GM21381 (cell line): ENCODE data around the gene CAPG.
A peak's percentile ranks its signal among the peaks of the same experiment; 100 is the strongest.

Experiments used
- ATAC-seq: cut with Tn5 transposase; IDR thresholded peaks from one replicate; pipeline ENCODE4 v1.9.1; 2021; ENCODE audit warnings: mild to moderate bottlenecking, moderate library complexity; ENCODE audit not compliant: unreplicated experiment

CAPG gene

DNA sequence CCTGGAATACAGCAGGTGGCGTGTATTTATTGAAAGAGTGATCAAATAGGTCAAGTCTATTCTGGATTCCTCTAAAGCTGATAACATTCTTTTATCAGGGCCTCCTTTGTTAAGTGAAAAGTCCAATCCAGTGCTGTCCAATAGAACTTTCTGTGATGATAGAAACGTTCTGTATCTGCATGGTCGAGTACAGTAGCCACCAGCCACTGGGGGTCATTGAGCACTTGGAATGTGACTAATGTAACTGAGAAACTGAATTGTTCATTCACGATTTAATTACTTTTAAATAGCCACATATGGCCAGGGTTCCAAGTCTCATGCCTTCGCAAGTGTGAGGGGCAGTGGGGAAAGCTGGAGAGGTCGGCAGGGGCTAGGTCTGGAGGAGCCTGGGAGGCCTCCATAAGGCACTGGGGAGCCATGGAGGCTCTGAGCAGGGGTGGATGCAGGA, 28.9 kb upstream of the CAPG start:
- ATAC-seq: no peak

DNA sequence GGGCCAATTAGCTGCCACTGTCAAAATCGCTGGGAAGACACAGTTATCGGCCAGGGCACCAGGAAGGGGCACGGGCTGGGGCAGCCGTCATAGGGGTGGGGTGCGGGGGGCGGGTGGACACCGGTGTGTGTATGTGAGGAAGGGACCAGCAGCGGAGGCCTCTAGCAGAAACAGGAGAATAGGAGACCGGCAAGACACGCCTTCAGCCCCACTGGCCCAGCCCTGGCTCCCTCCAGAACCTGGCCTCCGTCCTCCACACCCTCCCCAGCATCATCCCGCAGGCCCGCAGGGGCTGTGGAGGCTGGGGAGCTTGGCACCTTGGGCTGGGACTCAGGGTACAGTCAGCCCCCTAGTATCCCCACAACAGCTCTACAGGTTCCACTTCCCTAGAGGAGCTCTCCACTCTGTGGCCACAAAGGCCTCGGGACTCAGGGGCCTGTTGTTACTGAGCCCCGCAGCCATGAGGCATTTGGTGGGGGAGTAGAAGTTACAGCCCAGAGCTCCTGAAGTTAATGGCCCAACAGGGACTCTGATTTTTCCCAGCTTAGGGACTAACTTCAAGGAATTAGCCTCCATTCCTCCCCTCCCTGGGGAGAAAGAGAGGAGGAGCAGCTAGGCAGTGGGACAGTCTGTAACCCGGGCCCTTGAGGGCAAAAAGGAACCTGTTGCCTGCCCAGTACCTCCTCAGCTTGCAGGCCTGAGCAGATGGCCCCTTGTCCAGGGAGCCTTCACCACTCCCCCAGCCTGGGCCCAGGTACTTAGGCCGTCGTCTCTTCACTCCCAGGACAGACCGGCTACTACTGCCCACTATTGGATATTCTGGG, 28.2 kb upstream of the CAPG start:
- no peak for ATAC-seq

DNA sequence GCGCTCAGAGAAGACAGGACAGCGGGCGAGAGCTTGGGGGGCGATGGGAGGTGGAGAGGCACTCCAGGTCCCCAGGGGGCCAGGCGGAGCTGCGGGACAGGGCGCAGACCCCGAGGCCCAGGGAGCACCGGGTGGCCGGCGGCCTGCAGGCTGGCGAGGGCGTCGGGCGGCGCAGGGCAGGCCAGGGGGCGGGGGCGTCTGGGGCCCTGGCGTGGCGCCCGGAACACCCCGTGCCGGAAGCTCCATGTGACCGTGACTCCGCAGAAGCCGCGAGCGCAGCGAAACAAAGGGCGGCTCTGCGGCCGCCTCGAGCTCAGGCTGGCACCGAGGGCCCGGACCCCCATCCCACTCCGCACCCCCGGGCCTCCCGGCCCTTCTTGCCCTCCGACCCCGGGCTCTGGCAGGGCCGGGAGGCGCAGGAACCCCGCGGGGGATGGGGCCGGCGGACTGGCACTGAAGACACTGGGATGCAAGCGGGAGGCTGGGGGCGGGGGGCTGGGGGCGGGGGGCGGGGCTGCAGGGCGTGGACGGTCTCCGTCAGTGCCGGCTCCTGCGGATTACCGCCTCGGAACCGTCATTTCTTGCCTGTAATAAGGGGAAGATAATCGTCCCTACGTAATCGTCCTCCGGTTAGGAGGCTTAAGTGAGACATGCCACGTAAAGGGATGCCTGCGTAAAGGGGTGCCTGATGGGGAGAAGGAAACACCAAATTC, 27.5 kb upstream of the CAPG start:
- ATAC-seq: peak; percentile 82

DNA sequence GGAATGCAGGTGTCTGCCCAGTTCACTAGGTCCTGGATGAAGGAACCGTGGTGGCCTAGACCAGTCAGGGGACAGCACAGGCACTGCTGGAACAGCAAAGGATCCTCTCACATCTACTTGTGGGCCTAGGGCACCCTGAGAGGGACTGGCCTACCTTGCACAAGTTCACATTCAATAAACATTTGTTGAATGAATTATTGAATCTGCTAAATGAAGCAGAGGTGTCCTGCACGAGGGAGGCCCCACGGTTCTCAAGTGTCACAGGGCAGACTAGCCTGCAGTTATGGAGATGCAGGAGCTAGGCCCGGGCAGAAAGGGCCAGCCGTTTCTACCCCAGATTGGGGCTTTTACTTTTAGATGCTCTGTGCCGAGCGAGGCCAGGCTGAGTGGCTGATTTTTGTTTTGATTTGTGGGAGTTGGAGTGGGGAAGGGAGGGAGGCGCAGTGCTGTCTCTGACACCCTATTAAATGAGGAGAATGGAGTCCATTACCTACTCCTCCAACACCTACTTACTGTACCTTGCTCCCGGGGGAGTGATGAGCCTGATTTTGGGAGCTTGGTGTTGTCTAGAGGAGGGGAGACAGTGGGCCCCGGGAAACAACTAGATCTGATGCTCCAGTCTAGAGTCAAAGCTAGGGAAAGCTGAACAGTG, 26.8 kb upstream of the CAPG start:
- ATAC-seq: no peak

DNA sequence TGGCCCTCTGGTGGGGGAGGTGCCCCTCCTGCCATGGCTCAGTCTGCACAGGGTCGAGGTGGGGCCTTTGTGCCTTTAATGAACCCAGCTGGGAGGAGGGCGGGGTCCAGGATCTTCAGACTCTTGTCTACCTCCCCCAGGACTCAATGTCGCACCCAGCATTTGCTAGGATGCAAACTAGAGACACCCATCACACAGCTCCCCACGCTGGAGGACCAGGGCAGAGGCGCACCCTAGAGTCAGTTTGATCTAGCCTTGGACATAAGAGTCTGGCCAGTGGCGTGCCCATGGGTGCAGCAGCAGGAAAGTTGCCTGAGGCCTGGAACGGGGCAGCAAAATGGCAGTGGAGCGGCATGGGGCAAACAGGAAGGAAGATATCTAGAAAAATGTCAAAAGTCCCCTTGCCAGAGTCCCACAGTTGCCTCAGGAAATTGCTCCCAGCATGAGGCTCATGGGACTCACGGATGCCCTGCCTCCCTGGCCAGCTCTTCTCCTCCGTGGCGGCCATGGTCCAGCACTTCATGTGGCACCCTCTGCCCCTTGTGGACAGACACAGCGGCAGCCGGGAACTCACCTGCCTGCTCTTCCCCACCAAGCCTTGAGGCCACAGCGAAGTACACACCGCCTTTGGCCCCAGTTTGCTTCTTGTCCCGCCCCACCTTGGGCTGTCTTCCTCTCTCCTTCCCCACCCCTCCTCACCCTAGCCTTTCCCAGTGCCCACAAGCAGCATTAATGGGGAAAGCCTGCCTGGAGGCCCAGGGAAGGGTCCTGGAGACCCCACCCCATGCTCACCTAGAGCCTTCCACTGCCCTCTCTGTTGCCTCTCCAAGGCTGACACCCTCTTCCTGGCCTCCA, 26.0 kb upstream of the CAPG start:
- no peak for ATAC-seq

DNA sequence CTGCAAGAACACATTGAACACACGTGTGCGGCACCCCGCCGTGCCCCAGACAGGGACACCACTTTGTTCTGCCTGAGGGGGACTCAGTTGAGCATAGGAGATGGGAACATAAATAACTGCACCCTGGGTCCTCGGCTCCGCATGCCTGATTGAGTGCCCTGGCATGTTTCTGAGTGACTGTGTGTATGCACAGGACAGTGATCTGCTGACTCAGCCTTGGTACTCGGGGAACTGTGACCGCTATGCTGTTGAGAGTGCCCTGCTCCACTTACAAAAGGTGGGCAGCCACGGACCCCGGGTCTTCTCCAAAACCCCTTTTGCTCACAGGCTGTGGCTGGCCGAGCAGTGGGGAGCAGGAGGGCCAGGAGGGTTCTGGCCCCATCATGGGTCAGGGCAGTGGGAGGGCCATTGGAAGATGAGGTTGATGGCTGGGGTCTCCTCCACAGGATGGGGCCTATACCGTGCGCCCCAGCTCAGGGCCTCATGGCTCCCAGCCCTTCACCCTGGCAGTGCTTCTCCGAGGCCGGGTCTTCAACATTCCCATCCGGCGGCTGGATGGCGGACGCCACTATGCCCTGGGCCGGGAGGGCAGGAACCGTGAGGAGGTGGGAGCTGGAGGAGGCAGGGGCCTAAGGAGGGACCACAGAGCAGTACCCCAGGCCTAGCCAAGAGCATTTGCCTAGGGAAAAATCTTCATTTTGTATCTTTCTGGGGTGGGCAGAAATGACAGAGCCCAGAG, 25.2 kb upstream of the CAPG start:
- ATAC-seq: no peak

DNA sequence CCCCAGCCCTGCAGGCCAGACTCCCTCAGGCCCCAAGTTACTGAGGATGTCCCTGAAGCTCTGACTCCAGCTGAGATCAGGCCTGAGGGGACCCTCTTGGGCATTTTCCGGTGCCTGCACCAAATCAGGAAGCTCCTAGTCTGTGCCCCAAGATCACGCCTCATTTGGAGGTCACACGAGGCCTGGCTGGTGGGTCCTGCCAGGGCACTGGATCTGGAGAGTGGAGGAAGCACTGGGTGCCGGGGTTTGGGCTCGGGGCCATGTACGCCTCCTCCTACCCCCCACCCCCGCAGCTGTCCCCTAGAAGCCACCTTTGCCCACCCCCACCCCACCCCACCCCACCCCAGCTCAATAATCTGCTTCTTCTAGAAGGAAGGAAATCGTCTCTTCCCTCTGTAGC, 24.5 kb upstream of the CAPG start:
- ATAC-seq: no peak

DNA sequence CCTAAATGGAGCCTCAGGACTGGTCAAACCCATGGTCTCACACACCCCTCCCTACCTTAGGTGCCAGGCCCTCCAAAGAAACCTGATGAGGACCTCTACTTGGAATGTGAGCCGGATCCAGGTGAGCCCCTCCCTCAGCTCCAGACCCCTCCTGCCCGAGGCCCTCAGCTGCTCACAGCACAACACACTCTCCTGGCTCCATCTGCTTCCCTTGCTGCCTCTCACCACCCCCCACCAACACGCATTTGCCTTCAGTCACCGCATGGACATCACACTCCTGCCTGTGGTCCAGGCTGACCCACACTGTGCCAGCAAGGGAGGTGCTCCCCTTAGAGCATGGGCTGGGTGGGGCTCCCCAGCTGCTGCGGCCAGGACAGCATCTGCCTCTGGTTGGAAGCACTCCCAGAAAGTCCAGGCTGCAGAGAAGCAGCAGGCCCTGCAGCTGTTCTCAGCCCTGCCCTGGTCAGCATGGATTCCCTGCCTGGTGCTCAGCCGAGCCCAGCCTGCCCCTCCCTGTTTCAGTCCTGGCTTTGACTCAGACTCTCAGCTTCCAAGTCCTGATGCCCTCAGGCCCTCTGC, 23.4 kb upstream of the CAPG start:
- no peak for ATAC-seq

DNA sequence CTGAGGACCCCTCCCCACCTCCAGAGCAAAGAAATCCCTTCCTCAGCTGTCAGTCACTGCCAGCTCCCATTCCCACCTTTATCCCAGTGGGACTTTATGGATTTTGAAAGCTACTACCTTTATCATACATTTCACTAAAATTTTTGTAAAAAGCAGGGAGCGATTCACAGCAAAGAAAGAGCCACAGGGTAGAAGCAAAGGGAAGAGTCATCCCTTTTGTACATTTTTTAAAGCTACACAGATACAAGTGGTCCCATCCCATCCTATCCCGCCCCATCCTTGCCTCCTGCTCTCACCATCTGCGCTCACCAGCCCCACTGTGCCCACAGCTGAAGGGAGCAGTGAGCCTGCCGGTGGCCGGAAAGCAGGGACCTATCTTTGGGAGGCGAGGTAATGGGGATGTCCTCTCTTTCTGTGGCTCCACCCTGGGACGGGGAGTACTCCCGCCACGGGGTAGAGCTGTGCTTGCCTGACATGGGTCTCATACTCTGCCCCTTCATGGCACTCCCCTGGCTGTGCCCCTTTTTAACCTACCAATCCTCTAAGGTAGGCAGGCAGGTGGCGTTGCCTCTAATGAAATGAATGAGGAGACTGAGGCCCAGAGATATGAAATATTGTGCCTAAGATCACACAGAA, 21.5 kb upstream of the CAPG start:
- no peak for ATAC-seq

DNA sequence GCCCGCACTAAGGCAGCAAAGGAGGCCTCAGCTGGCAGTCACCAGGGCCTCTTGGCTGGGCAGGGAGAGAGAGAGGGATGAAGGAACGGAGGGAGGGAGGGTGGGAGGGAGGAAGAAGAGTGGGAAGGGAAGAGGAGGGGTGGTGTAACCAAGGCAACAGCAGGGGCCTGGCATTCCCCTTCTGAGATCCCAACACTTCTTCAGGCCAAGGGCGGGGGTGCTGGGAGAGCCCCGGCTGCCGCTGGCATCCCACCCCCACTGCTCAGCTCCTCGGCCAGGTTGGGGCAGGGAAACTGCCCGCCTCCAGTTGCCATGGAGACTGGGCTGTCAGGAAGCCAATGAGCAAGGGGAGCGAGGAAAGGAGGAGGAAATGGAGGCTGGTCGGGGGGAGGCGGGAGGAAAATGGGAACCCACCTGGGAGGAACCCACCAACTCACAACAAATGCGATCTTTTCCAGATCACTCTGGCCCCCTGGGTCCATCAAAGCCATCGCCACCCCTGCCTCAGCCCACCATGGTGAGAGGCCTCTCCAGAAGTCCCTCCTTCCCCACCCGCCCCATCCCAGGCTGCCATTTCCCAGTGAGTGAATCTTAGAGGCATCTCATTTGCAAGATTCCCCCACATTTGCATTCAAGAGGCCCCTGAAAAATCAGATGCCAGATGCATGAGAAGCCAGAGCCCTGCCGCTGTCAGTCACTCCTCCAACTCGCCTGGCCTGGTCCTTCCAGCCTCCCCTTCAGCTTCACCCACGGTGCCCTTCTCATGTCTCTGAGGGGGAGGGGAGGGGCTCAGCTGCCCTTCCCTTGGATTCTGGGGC, 20.8 kb upstream of the CAPG start:
- no peak for ATAC-seq

DNA sequence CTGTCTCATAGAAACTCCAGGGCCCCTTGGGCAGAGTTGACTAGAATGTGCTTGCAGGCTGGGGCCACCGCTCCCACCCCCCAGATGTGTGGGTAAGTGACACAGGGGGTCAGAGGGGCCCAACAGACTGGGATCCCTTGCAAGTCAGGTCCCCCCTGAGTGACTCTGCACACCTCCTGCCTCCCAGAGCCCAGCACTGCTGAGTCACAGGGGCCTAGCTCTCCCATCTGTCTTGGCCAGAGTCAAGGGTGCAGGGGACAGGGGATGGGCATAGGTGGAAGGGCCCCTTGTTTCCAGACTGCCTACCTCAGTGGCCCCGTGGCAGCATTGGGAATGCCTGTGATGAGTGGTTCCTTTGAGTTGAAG, 19.7 kb upstream of the CAPG start:
- no peak for ATAC-seq

DNA sequence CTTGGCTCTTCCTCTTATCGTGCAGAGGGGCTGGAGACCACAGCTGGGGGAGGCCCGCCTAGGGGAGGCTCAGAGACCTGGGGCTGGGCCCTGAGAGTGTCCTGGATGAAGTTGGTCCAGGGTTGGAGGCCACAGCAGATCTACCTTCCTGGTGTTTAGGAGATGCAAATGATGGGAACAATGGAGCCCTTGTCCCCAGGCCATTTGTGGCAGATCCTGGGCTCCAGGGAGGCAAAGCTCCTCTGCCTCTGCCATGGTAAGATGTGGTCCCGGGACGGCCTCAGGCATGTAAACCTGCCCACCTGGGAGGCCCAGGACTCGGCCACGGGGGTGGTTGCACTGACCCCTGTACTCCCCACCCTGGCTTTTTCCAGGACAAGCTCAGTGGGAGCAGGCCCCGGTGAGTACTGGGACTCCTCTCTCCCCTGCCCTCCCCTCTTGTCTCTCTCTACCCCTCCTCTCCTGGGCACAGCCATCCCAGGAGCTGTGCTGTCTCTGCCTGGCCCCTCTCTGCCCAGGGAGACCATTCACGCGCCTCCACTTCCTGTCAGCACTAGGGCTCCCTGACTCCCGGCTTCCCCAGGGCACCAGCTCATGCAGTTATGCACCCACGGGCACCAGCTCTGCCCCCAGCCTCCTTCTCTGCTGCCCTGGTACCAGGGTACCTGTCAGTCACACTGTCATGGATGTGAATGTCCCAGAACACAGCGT, 19.2 kb upstream of the CAPG start:
- no peak for ATAC-seq

DNA sequence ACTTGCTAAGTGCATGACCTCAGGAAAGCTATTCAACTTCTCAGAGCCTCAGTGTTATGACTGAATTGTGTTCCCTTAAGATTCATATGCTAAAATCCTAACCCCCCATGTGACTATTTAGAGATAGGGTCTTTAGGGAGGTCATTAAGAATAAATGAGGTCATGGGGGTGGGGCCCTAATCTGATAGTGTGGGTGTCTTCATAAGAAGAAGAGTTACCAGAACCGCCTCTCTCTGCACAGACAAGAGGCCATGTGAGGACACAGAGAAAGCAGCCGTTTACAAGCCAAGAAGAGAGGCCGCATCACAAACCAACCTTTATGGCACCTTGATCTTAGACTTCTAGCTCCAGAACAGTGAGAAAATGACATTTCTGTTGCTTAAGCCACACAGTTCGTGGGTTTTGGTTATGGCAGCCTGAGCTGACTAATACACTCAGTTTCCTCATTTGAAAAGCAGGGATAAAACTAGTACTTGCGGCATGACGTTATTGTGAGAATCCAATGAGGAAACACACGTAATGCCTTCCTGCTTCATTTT, 18.2 kb upstream of the CAPG start:
- ATAC-seq: no peak

DNA sequence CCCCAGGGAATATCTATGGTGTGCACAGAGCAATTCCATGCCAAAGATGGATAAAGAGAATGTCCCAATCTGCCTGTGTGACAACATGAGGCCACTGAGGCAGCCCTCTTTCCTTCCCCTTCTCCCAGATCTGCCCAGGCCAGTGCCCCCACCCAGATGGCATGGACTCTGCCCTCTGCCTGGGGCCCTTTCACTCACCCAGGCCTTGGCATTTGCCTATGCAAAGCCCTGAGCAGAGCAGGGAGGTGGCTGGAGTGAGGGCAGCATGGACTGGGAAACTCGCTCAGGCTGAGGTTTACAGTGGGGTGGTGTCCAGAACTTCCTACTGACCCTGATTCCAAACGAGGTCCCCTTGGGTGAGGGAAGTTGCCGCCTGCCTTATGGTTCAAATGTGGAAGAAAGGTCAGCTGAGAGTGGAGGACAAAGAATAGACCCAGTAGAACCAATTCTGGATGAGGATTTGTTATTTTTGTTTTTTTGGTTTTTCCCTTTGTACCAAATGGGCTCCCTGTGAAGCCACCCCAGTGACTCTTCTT, 17.2 kb upstream of the CAPG start:
- no peak for ATAC-seq

DNA sequence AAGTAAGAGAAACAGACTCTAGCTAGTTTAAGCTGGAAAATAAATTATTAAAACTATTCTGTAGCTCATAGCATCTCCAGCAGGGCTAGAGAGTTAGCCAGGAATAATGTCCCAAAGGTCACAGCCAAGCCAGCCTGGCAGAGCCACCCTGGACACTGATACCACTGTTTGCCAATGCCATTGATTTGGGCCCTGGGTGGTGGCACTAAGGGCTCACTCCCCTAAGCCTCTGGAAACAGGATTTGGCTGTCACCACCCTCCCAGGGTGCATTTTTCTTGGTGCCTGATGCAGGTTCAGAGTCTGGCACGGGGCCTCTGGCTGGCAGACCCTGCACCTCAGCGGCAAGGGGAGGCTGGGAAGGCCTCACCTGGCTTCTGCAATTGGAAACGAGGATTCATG, 15.4 kb upstream of the CAPG start:
- no peak for ATAC-seq

DNA sequence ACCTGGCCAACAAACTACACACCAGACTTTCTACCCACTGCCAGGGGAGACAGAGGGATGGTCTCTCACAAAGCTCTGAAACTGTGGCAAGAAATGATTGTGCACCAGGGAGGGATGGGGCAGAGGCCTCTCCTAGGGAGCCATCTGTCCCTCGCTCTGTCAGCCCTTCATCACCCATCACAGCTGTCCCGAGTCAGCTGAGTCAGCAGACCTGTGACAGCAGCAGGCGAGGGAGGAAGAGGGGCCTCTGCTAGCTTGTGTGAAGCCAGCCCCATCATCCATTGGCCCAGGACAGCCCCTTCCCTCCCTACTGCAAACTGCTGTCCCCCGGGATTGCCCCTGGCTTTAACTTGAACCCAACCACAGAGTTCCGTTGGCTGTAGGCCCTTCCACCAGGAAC, 13.4 kb upstream of the CAPG start:
- ATAC-seq: no peak

DNA sequence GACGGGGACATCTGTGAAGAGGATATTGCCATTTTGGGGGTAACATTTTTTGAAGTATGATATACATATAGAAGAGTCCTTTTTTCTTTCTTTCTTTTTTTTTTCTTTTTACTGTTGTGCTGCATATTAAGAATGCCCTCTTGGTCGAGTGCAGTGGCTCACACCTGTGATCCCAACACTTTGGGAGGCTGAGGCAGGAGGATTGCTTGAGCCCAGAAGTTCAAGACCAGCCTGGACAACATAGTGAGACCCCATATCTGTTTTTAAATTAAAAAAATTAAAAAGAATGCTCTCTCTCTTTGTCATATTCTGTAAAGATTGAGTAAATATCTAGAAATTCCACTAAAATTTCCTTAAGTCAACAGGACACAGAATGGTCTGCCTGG, 11.9 kb upstream of the CAPG start:
- ATAC-seq: no peak
